HL-60 (cell line): ENCODE measurements around the gene IQGAP3.
A peak's percentile ranks its signal among the peaks of the same experiment; 100 is the strongest.
"Not testable (repeated sequence)": the region's sequence is repeated elsewhere in the genome, so short reads cannot be mapped to it uniquely, and the experiment has no call there.

Source experiments
- DNase-seq, 2 experiments: peaks; one replicate each; pipeline ENCODE4 v3.0.0-alpha.2; 2010 to 2020; ENCODE audit warnings: low read depth in 1 of 2, low spot score in 1 of 2
- H3K27ac ChIP-seq: fragments of 250-450 bp; sonication (Bioruptor Pico); replicated peaks from 2 replicates; pipeline ENCODE4 v1.5.1; 2020; ENCODE audit warnings: mild to moderate bottlenecking, moderate library complexity
- H3K27me3 ChIP-seq: fragments of 250-450 bp; sonication (Bioruptor Pico); 2 replicates; pipeline ENCODE4 v1.5.1; 2021; ENCODE audit warnings: mild to moderate bottlenecking, moderate library complexity; ENCODE audit not compliant: insufficient read depth, poor library complexity, severe bottlenecking
- H3K4me3 ChIP-seq: replicated peaks from 2 replicates; pipeline ENCODE4 v1.5.1; 2011; ENCODE audit warnings: mild to moderate bottlenecking, control low read depth, low read length; ENCODE audit not compliant: insufficient read depth
- CTCF ChIP-seq: IDR thresholded peaks from one replicate; pipeline ENCODE4 v1.5.1; 2011; ENCODE audit warnings: low read length, control low read depth, inconsistent platforms; ENCODE audit not compliant: insufficient read depth
- GABPA ChIP-seq: IDR thresholded peaks from 2 replicates; pipeline ENCODE4 v1.6.1; 2012; ENCODE audit warnings: low read depth
- POLR2AphosphoS5 ChIP-seq: IDR thresholded peaks from 2 replicates; pipeline ENCODE4 v1.6.1; 2012; ENCODE audit warnings: low read depth
- SPI1 ChIP-seq: IDR thresholded peaks from 2 replicates; pipeline ENCODE4 v1.6.1; 2012; ENCODE audit warnings: low read depth, mild to moderate bottlenecking, borderline replicate concordance
- TF ChIP-seq, protein P1 (sequence below): IDR thresholded peaks from 2 replicates; pipeline ENCODE4 v1.6.1; 2012; ENCODE audit warnings: low read depth; ENCODE audit not compliant: insufficient replicate concordance

IQGAP3 gene

DNA sequence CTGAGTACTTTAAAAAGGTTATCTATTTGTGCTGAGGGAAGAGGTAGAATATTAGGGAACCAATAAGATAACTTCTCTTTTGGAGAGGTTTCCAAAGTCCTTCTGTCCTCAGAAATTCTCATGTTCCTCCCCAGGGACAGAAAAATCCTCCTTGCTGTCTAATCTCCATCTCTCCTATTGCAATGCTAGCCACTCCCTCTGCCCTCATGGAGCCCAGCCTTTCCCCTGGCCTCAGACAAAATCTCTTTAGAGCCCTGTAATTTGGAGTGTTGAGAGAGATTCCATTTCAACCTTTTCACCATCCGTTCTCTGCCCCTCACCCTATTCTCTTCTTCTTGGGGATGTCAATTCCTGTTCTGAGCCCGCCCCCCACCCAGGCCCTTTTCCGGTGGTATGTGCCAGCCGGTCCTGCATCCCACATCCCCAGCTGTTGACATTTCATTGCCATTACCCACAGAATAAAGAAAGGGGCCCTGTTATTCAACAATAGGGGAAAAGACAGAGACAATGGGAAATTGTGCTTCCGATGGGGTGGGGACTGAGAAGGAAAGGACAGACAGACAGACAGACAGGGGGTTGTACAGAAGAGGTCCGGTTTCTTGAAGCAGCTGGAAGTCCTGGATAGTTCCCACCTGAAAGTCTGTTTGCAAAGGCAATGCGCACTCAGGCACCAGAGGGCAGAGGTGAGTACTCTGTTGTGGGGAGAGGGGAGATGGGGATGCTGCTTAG is 46.7 kb upstream of the IQGAP3 start, which contains the start of gene HAPLN2:
Gene HAPLN2, plus strand, starts transcription at position 563 of the 729 bp plus-strand sequence. CDS start 4,076 bp downstream, outside the sequence.
- DNase-seq: no peak
- Histone ChIP-seq H3K27me3 (peaks cover 46% of the 10 kb centered on the region), H3K27ac (no peak within 1 kb of the TSS), H3K4me3 (no peak within 1 kb of the TSS)
- TF ChIP-seq CTCF (peak; percentile 44), GABPA (no peak)

DNA sequence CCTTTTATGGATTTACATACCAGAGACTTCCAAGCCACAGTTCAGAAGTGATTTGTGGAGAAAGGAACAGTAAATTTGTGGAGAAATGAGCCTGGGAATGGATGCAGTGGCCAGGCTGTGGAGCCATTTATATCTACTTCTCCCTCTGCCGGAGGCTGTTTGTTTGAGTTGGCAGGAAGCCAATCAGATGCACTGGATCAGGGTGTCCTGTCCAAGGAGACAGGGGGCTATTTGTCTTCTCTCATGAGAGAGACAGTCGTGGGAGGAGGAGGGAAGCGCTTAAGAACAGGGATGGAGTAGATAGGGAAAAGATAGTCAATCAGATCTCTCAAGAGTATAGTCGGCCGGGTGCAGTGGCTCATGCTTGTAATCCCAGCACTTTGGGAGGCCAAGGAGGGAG is 44.1 kb upstream of the IQGAP3 start:
- Histone ChIP-seq H3K4me3 (no peak overlapping the region), H3K27me3 (peaks cover 28% of the 10 kb centered on the region)
- no peak for DNase-seq

DNA sequence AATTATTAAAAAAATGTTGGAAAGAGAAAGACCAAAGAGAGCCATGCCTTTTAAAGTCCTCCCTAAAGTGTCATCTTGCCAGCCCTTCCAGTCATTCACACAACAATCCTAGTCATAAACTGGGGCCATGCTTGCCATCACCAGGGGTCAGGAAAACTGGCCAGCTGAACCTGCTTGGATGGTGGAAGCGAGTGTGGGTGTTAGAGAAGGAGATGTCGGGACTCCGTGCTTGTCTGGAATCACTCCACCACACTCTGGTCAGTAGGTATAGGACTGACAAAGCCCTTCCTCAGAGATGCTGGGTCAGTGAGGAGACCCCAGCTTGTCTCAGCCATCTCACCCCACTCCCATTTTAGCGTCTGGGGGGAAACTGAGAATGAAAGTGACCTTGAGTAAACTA is 43.6 kb upstream of the IQGAP3 start:
- Histone ChIP-seq H3K27ac (no peak overlapping the region), H3K27me3 (peaks cover 28% of the 10 kb centered on the region), H3K4me3 (no peak overlapping the region)
- no peak for TF ChIP-seq POLR2AphosphoS5
- no peak for DNase-seq

More for the DNA sequence above, 44.1 kb upstream of the IQGAP3 start:
- H3K27ac ChIP-seq: no peak overlapping the region
- TF ChIP-seq GABPA: no peak
- TF ChIP-seq SPI1: no peak
- no peak for TF ChIP-seq CTCF
- TF ChIP-seq, protein P1, sequence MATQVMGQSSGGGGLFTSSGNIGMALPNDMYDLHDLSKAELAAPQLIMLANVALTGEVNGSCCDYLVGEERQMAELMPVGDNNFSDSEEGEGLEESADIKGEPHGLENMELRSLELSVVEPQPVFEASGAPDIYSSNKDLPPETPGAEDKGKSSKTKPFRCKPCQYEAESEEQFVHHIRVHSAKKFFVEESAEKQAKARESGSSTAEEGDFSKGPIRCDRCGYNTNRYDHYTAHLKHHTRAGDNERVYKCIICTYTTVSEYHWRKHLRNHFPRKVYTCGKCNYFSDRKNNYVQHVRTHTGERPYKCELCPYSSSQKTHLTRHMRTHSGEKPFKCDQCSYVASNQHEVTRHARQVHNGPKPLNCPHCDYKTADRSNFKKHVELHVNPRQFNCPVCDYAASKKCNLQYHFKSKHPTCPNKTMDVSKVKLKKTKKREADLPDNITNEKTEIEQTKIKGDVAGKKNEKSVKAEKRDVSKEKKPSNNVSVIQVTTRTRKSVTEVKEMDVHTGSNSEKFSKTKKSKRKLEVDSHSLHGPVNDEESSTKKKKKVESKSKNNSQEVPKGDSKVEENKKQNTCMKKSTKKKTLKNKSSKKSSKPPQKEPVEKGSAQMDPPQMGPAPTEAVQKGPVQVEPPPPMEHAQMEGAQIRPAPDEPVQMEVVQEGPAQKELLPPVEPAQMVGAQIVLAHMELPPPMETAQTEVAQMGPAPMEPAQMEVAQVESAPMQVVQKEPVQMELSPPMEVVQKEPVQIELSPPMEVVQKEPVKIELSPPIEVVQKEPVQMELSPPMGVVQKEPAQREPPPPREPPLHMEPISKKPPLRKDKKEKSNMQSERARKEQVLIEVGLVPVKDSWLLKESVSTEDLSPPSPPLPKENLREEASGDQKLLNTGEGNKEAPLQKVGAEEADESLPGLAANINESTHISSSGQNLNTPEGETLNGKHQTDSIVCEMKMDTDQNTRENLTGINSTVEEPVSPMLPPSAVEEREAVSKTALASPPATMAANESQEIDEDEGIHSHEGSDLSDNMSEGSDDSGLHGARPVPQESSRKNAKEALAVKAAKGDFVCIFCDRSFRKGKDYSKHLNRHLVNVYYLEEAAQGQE: no peak
- TF ChIP-seq POLR2AphosphoS5: no peak

GRCh38 chr1:156612666-156613065 is 40.3 kb upstream of the IQGAP3 start:
- DNase-seq: no peak
- no peak overlapping the region for H3K4me3 ChIP-seq
- H3K27me3 ChIP-seq: peaks cover 15% of the 10 kb centered on the region
- TF ChIP-seq CTCF (no peak), GABPA (no peak), SPI1 (0 out of 2 replicates have a peak, but pooled peaks have one; percentile 10)
- TF ChIP-seq, protein P1: no peak
- no peak overlapping the region for H3K27ac ChIP-seq

DNA sequence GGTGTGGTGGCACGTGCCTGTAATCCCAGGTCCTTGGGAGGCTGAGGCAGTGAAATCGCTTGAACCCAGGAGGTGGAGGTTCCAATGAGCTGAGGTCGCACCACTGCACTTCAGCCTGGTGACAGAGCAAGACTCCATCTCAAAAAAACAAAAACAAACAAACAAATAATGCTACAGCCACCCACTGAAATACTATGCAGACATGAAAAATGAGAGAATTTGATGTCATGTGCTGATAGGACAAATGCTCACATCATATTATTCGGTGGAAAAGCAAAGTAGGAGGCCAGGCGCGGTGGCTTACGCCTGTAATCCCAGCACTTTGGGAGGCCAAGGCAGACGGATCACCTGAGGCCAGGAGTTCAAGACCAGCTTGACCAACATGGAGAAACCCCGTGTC is 37.7 kb upstream of the IQGAP3 start:
- H3K27ac ChIP-seq, H3K4me3 ChIP-seq, DNase-seq, H3K27me3 ChIP-seq: not testable (repeated sequence)
